Measurements from ENCODE around the gene STX1B.

GRCh38 chr16:30992931-30993816 is 17.3 kb downstream of the STX1B start:
- TF ChIP-seq CTCF (IDR thresholded peaks at IDR 0.05) (no peak), POLR2A (IDR thresholded peaks at IDR 0.05) (no peak)
